H9 (cell line): ENCODE results near the gene VAV2. TPM values are rescaled to one million over a fixed set of nuclear protein-coding genes. Genes with fewer than 3 reads are reported as not detected.

Experiments
- DNase-seq: peaks from one replicate; pipeline ENCODE4 v3.0.0-alpha.2; 2017
- H2AFZ ChIP-seq: one replicate; pipeline ENCODE4 v1.6.1; 2013; ENCODE audit warnings: mild to moderate bottlenecking, low read length, control low read depth, moderate library complexity
- H2AK5ac ChIP-seq: 2 replicates; pipeline ENCODE4 v1.6.1; 2013; ENCODE audit warnings: low read length, control low read depth, mixed read lengths; ENCODE audit not compliant: insufficient read length
- H2BK120ac ChIP-seq: one replicate; pipeline ENCODE4 v1.6.1; 2013; ENCODE audit warnings: low read depth, mild to moderate bottlenecking, low read length, control low read depth, inconsistent platforms; ENCODE audit not compliant: poor library complexity, severe bottlenecking
- H2BK12ac ChIP-seq: 2 replicates; pipeline ENCODE4 v1.6.1; 2013; ENCODE audit warnings: low read length, control low read depth, mixed read lengths, low read depth; ENCODE audit not compliant: insufficient read length
- H2BK15ac ChIP-seq: 2 replicates; pipeline ENCODE4 v1.6.1; 2013; ENCODE audit warnings: low read depth, low read length, control low read depth
- H2BK20ac ChIP-seq: one replicate; pipeline ENCODE4 v1.6.1; 2013; ENCODE audit warnings: low read depth, mild to moderate bottlenecking, low read length, control low read depth, inconsistent platforms; ENCODE audit not compliant: poor library complexity, severe bottlenecking
- H2BK5ac ChIP-seq: 2 replicates; pipeline ENCODE4 v1.6.1; 2013; ENCODE audit warnings: low read length, control low read depth, mixed read lengths; ENCODE audit not compliant: insufficient read length
- H3K14ac ChIP-seq: 2 replicates; pipeline ENCODE4 v1.6.1; 2013; ENCODE audit warnings: low read length, control low read depth; ENCODE audit not compliant: insufficient read depth
- H3K18ac ChIP-seq: 2 replicates; pipeline ENCODE4 v1.6.1; 2013; ENCODE audit warnings: low read depth, mild to moderate bottlenecking, mixed read lengths, low read length, control low read depth; ENCODE audit not compliant: insufficient read length
- H3K23ac ChIP-seq: 2 replicates; pipeline ENCODE4 v1.6.1; 2013; ENCODE audit warnings: low read length, control low read depth, mixed read lengths, low read depth; ENCODE audit not compliant: insufficient read length
- H3K23me2 ChIP-seq: 2 replicates; pipeline ENCODE4 v1.6.1; 2013; ENCODE audit warnings: low read depth, mild to moderate bottlenecking, mixed read lengths, low read length, control low read depth; ENCODE audit not compliant: insufficient read length, poor library complexity, severe bottlenecking
- H3K27ac ChIP-seq: 2 replicates; pipeline ENCODE4 v1.5.1; 2013; ENCODE audit warnings: low read length, control low read depth, mixed read lengths, low read depth; ENCODE audit not compliant: insufficient read length
- H3K27me3 ChIP-seq: 2 replicates; pipeline ENCODE4 v1.6.1; 2013; ENCODE audit warnings: low read length, control low read depth, inconsistent platforms; ENCODE audit not compliant: insufficient read depth
- H3K4ac ChIP-seq: 2 replicates; pipeline ENCODE4 v1.6.1; 2013; ENCODE audit warnings: low read depth, mild to moderate bottlenecking, control low read depth, inconsistent platforms, low read length, moderate library complexity
- H3K4me1 ChIP-seq: 2 replicates; pipeline ENCODE4 v1.6.1; 2013; ENCODE audit warnings: low read length, control low read depth, inconsistent platforms; ENCODE audit not compliant: insufficient read depth
- H3K4me2 ChIP-seq: 2 replicates; pipeline ENCODE4 v1.6.1; 2013; ENCODE audit warnings: low read length, control low read depth, mixed read lengths; ENCODE audit not compliant: insufficient read length, insufficient read depth
- H3K56ac ChIP-seq: 2 replicates; pipeline ENCODE4 v1.6.1; 2013; ENCODE audit warnings: low read depth, mild to moderate bottlenecking, mixed read lengths, low read length, control low read depth; ENCODE audit not compliant: insufficient read length
- H3K79me1 ChIP-seq: 2 replicates; pipeline ENCODE4 v1.6.1; 2013; ENCODE audit warnings: low read depth, mild to moderate bottlenecking, moderate library complexity, low read length, control low read depth, inconsistent platforms; ENCODE audit not compliant: insufficient read depth, poor library complexity, severe bottlenecking
- H3K79me2 ChIP-seq: 2 replicates; pipeline ENCODE4 v1.6.1; 2013; ENCODE audit warnings: low read length, control low read depth, inconsistent platforms; ENCODE audit not compliant: insufficient read depth
- H3K9ac ChIP-seq: 2 replicates; pipeline ENCODE4 v1.6.1; 2013; ENCODE audit warnings: low read length, control low read depth, mixed read lengths; ENCODE audit not compliant: insufficient read length; ENCODE audit errors: extremely low read depth
- H3K9me3 ChIP-seq: one replicate; pipeline ENCODE4 v1.6.1; 2013; ENCODE audit warnings: low read depth, low read length, inconsistent platforms; ENCODE audit not compliant: control insufficient read depth
- H3T11ph ChIP-seq: one replicate; pipeline ENCODE4 v1.6.1; 2013; ENCODE audit warnings: mild to moderate bottlenecking, low read length, control low read depth, inconsistent platforms
- H4K20me1 ChIP-seq: one replicate; pipeline ENCODE4 v1.6.1; 2013; ENCODE audit not compliant: control insufficient read depth, insufficient read length, insufficient read depth
- H4K5ac ChIP-seq: 2 replicates; pipeline ENCODE4 v1.6.1; 2013; ENCODE audit warnings: low read depth, mild to moderate bottlenecking, mixed read lengths, low read length, control low read depth; ENCODE audit not compliant: insufficient read length
- H4K8ac ChIP-seq: replicated peaks from 2 replicates; pipeline ENCODE4 v1.6.1; 2013; ENCODE audit warnings: low read length, control low read depth, mixed read lengths, low read depth; ENCODE audit not compliant: insufficient read length
- H4K91ac ChIP-seq: 2 replicates; pipeline ENCODE4 v1.6.1; 2013; ENCODE audit warnings: low read depth, mild to moderate bottlenecking, moderate library complexity, mixed read lengths, low read length, control low read depth; ENCODE audit not compliant: insufficient read length
- H3K27ac Mint-ChIP-seq, 3 experiments: 2 replicates in 2 of 3; 3 replicates in 1 of 3; pipeline ENCODE4 v1.8.0; 2020 to 2021; ENCODE audit warnings: mixed read lengths in 3 of 3, mild to moderate bottlenecking in 1 of 3, moderate library complexity in 1 of 3
- H3K27me3 Mint-ChIP-seq: 2 replicates; pipeline ENCODE4 v1.8.0; 2021; ENCODE audit warnings: low read depth, mild to moderate bottlenecking, moderate library complexity, mixed read lengths
- H3K36me3 Mint-ChIP-seq, 3 experiments: 2 replicates in 2 of 3; 3 replicates in 1 of 3; pipeline ENCODE4 v1.8.0; 2020 to 2021; ENCODE audit warnings: low read depth in 3 of 3, mixed read lengths in 3 of 3; ENCODE audit not compliant: insufficient read depth in 1 of 3
- H3K4me1 Mint-ChIP-seq, 2 experiments: 2 replicates each; pipeline ENCODE4 v1.8.0; 2020; ENCODE audit warnings: mixed read lengths in 2 of 2
- H3K4me3 Mint-ChIP-seq, 2 experiments: 2 replicates in 1 of 2; 3 replicates in 1 of 2; pipeline ENCODE4 v1.8.0; 2020 to 2021; ENCODE audit warnings: mild to moderate bottlenecking in 2 of 2, mixed read lengths in 2 of 2, moderate library complexity in 1 of 2
- H3K9me3 Mint-ChIP-seq, 2 experiments: 2 replicates in 1 of 2; 3 replicates in 1 of 2; pipeline ENCODE4 v1.8.0; 2020; ENCODE audit warnings: mild to moderate bottlenecking in 2 of 2, mixed read lengths in 2 of 2, moderate library complexity in 1 of 2
- WGBS: extraction: QIAGEN DNeasy Blood & Tissue Kit; methylation state at CpG from one replicate; pipeline ENCODE4 v1.1.7; 2013; ENCODE audit warnings: missing lambda C conversion rate, low lambda C conversion rate, mixed read lengths; ENCODE audit not compliant: insufficient read length; ENCODE audit errors: extremely low coverage; 5-methylcytosine and 5-hydroxymethylcytosine counted together
- total RNA-seq: library from RNA; stranded (reverse); gene quantifications from 2 replicates; pipeline ENCODE4 v1.2.1, GENCODE V29; 2021
- TF ChIP-seq, protein P1 (sequence below): fragments of 200-600 bp; sonication (generic); conservative IDR thresholded peaks from 3 replicates; pipeline ENCODE4 v1.8.0; 2021; ENCODE audit warnings: antibody characterized with exemption, mild to moderate bottlenecking

Gene VAV2
- total RNA-seq, 1 experiment from 2014 or later, result 58.7 TPM

GRCh38 chr9:134032456-134033222 lies 40.5 kb upstream of the VAV2 start:
- no CpG with 5 or more reads among the region's 40 CpGs for WGBS
- no peak overlapping the region for H3K4me2 ChIP-seq
- H3K36me3 Mint-ChIP-seq, result peaks cover 14 to 56% (median 55%) of the 10 kb centered on the region in 3 experiments; a peak in 6 of 7 replicates
- no peak overlapping the region for H3K4me3 Mint-ChIP-seq
- no peak overlapping the region for H2AFZ ChIP-seq
- H2AK5ac ChIP-seq, result no peak overlapping the region
- H4K20me1 ChIP-seq, result no peaks in the 10 kb centered on the region
- no peak overlapping the region for H4K8ac ChIP-seq
- no peaks in the 10 kb centered on the region for H3K9me3 ChIP-seq
- no peak overlapping the region for H3K9ac ChIP-seq
- no peak overlapping the region for H4K5ac ChIP-seq
- H3K18ac ChIP-seq, result no peak overlapping the region
- H3K27me3 Mint-ChIP-seq, result peaks cover 2% of the 10 kb centered on the region
- no peaks in the 10 kb centered on the region for H3K23me2 ChIP-seq
- no peak overlapping the region for H3K14ac ChIP-seq
- no peak overlapping the region for H2BK120ac ChIP-seq
- no peak for DNase-seq
- no peak overlapping the region for H2BK12ac ChIP-seq
- no peaks in the 10 kb centered on the region for H3K27me3 ChIP-seq
- H3K4ac ChIP-seq, result no peak overlapping the region
- H3K79me2 ChIP-seq, result no peaks in the 10 kb centered on the region
- no peak overlapping the region for H3K27ac Mint-ChIP-seq
- H2BK5ac ChIP-seq, result no peak overlapping the region
- no peak overlapping the region for H2BK15ac ChIP-seq
- TF ChIP-seq, protein P1, sequence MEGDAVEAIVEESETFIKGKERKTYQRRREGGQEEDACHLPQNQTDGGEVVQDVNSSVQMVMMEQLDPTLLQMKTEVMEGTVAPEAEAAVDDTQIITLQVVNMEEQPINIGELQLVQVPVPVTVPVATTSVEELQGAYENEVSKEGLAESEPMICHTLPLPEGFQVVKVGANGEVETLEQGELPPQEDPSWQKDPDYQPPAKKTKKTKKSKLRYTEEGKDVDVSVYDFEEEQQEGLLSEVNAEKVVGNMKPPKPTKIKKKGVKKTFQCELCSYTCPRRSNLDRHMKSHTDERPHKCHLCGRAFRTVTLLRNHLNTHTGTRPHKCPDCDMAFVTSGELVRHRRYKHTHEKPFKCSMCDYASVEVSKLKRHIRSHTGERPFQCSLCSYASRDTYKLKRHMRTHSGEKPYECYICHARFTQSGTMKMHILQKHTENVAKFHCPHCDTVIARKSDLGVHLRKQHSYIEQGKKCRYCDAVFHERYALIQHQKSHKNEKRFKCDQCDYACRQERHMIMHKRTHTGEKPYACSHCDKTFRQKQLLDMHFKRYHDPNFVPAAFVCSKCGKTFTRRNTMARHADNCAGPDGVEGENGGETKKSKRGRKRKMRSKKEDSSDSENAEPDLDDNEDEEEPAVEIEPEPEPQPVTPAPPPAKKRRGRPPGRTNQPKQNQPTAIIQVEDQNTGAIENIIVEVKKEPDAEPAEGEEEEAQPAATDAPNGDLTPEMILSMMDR, result no peak
- H3K56ac ChIP-seq, result no peak overlapping the region
- no peaks in the 10 kb centered on the region for H3K79me1 ChIP-seq
- H2BK20ac ChIP-seq, result no peak overlapping the region
- H4K91ac ChIP-seq, result no peak overlapping the region
- no peak overlapping the region for H3T11ph ChIP-seq
- no peak overlapping the region for H3K23ac ChIP-seq
- H3K9me3 Mint-ChIP-seq, result no peaks in the 10 kb centered on the region
- no peaks in the 10 kb centered on the region for H3K4me1 Mint-ChIP-seq
- H3K27ac ChIP-seq, result no peak overlapping the region
- H3K4me1 ChIP-seq, result no peaks in the 10 kb centered on the region
